ENCODE measurements around the gene CHD6. TPM values are rescaled to one million over a fixed set of nuclear protein-coding genes. Genes with fewer than 3 reads are reported as not detected.

Gene CHD6
- total RNA-seq, 2 donors from 2014 or later: 40.9 to 72.0 TPM

DNA sequence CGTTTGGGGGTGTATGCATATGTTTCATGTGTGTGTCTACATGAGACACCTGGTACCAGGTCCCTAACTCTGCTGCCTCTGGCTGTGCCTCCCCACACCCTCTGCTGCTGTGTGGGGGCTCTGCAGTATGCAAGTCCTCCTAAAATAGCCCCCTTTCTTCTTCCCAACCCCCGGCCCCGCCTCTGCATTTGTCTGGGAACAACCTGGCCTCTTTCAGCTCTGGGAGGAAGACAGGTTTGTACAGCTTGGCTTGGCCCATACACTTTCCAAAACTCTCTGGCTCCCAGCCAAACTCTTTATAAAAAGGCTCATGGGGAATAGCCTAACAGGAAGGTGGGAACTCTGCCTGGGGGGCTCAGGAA lies 224.5 kb downstream of the CHD6 start:
- Histone ChIP-seq H3K36me3 (no peaks in the 10 kb centered on the region), H3K27me3 (replicated peaks; ENCODE audit: insufficient read depth) (no peaks in the 10 kb centered on the region), H3K9me3 (no peaks in the 10 kb centered on the region), H3K27ac (peak overlapping the region in 1 of 2 donors; percentile 61), H3K4me1 (replicated peaks) (no peaks in the 10 kb centered on the region), H3K4me3 (no peak overlapping the region)
- intact Hi-C loops (cut with DNase I): no loop called here
- TF ChIP-seq POLR2A (IDR thresholded peaks at IDR 0.05) (no peak), POLR2AphosphoS5 (IDR thresholded peaks at IDR 0.05) (no peak)
- TF ChIP-seq, protein P1, sequence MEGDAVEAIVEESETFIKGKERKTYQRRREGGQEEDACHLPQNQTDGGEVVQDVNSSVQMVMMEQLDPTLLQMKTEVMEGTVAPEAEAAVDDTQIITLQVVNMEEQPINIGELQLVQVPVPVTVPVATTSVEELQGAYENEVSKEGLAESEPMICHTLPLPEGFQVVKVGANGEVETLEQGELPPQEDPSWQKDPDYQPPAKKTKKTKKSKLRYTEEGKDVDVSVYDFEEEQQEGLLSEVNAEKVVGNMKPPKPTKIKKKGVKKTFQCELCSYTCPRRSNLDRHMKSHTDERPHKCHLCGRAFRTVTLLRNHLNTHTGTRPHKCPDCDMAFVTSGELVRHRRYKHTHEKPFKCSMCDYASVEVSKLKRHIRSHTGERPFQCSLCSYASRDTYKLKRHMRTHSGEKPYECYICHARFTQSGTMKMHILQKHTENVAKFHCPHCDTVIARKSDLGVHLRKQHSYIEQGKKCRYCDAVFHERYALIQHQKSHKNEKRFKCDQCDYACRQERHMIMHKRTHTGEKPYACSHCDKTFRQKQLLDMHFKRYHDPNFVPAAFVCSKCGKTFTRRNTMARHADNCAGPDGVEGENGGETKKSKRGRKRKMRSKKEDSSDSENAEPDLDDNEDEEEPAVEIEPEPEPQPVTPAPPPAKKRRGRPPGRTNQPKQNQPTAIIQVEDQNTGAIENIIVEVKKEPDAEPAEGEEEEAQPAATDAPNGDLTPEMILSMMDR (IDR thresholded peaks at IDR 0.05): no peak
- 23% methylated on average over 3 of the region's 3 CpGs for WGBS
- DNase-seq (ENCODE audit: low spot score): no peak

DNA sequence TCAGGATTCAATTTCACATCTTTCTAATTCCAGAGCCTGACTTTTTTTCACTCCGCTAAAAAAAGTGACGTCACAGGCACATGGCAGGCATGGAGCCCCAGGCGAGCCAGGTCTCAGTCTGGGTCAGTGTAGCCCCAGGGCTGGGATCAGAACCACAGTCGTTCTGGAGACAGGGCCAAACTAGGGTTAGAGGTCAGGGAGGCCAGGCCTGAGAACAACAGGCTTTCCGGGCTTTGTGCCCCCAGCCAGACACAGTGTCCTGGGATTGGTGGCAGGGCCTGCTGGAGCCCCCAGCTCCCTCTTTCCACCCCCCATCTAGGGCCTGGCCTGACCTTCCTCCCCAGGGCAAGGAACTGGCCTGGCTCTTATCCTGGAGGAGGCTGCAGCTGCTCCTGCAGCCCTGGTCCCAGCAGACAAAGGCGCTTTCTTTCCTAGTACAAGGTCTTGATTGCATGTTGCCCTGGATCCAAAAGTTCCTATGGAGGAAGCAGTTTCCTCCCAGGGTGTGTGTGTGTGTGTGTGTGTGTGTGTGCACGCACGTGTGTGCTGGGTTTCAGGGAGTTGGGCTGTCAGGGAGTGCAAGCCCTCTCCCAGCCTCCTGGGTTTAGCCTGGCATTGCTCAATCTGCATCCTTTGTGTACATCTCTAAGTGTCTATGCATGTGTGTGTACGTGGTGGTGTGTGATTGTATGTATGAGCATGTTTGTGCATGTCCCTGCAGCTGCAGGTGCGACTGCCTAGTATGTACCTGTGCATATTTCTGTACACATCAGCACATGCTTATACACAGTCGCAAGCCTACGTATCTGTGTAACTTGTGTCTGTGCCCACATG lies 225.1 kb downstream of the CHD6 start:
- intact Hi-C loops (cut with DNase I): no loop called here
- Histone ChIP-seq H3K27me3 (replicated peaks; ENCODE audit: insufficient read depth) (no peaks in the 10 kb centered on the region), H3K27ac (peak overlapping the region in 1 of 2 donors; percentile 61), H3K4me1 (replicated peaks) (no peaks in the 10 kb centered on the region), H3K4me3 (no peak overlapping the region), H3K9me3 (no peaks in the 10 kb centered on the region), H3K36me3 (no peaks in the 10 kb centered on the region)
- no peak for DNase-seq (ENCODE audit: low spot score)
- TF ChIP-seq POLR2A (IDR thresholded peaks at IDR 0.05) (no peak), POLR2AphosphoS5 (IDR thresholded peaks at IDR 0.05) (peak; percentile 29)
- TF ChIP-seq, protein P1 (IDR thresholded peaks at IDR 0.05): no peak
- WGBS: 41% methylated on average over 12 of the region's 12 CpGs

DNA sequence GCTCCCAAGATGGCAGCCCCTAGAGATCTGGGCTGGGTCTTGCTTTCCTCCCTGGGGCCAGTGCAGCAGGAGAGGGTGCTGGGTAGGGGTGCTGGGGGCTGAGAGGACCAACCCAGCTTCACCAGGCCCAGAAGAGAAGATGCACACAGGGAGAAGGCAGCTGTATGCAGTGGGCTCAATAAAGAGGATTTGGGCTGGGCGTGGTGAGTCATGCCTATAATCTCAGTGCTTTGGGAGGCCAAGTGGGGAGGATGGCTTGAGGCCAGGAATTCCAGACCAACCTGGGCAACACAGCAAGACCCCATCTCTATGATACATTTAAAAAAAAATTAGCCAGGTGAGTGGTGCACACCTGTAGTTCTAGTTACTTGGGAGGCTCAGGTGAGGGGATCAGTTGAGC lies 225.9 kb downstream of the CHD6 start:
- WGBS: 100% methylated on average over 1 of the region's 1 CpG
- intact Hi-C loops (cut with DNase I): no loop called here
- no peaks in the 10 kb centered on the region for H3K27me3 ChIP-seq (replicated peaks; ENCODE audit: insufficient read depth)
- TF ChIP-seq POLR2AphosphoS5 (IDR thresholded peaks at IDR 0.05): no peak
- H3K9me3 ChIP-seq: no peaks in the 10 kb centered on the region
- no peak for DNase-seq (ENCODE audit: low spot score)
- no peaks in the 10 kb centered on the region for H3K36me3 ChIP-seq
- no peak overlapping the region for H3K4me3 ChIP-seq
- no peaks in the 10 kb centered on the region for H3K4me1 ChIP-seq (replicated peaks)
- peak overlapping the region in 1 of 2 donors; percentile 50 for H3K27ac ChIP-seq

DNA sequence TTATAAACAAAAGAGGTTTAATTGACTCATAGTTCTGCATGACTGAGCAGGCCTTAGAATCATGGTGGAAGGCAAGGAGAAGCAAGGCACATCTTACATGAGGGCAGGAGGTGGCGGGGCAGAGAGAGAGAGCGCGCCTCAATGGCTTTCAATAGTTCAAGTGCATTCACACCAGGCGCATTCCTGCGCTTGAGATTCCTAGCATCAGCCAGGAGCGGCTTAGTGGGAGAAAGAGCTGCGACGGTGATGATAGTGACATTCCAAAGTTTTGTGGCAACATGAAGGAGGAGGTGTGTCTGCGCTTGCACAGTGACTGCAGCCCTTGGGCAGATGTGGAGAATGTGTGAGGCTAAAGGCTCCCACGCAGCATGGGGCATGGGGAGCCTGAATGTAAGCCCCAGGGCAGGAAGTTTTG lies 226.6 kb downstream of the CHD6 start:
- no peak overlapping the region for H3K4me3 ChIP-seq
- no peaks in the 10 kb centered on the region for H3K9me3 ChIP-seq
- intact Hi-C loops (cut with DNase I): no loop called here
- H3K27me3 ChIP-seq (replicated peaks; ENCODE audit: insufficient read depth): no peaks in the 10 kb centered on the region
- DNase-seq (ENCODE audit: low spot score): no peak
- TF ChIP-seq, protein P1 (IDR thresholded peaks at IDR 0.05): no peak
- TF ChIP-seq POLR2AphosphoS5 (IDR thresholded peaks at IDR 0.05) (no peak), POLR2A (IDR thresholded peaks at IDR 0.05) (no peak)
- WGBS: 55% methylated on average over 10 of the region's 10 CpGs
- H3K4me1 ChIP-seq (replicated peaks): no peaks in the 10 kb centered on the region
- H3K36me3 ChIP-seq: no peaks in the 10 kb centered on the region
- H3K27ac ChIP-seq: no peak overlapping the region

DNA sequence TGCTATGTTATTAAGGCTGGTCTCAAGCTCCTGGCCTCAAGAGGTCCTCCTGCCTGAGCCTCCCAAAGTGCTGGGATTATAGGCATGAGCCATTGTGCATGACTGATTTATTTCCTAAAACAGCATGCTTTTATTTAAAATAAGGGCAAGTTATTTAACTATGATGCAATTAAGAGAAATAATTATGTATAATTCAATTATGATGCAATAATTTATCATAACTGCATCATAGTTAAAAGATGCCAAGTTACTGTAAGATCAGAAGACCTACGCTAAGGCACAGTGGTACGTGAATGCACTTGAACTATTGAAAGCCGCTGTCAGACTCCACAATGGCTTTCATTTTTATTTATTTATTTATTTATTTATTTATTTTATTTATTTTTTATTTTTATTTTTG lies 227.3 kb downstream of the CHD6 start:
- intact Hi-C loops (cut with DNase I): no loop called here
- 98% methylated on average over 3 of the region's 3 CpGs for WGBS
- Histone ChIP-seq H3K27ac (no peak overlapping the region), H3K9me3 (no peaks in the 10 kb centered on the region), H3K36me3 (no peaks in the 10 kb centered on the region), H3K4me3 (no peak overlapping the region), H3K4me1 (replicated peaks) (no peaks in the 10 kb centered on the region), H3K27me3 (replicated peaks; ENCODE audit: insufficient read depth) (no peaks in the 10 kb centered on the region)
- no peak for DNase-seq (ENCODE audit: low spot score)
- TF ChIP-seq POLR2AphosphoS5 (IDR thresholded peaks at IDR 0.05) (no peak), POLR2A (IDR thresholded peaks at IDR 0.05) (no peak)
- TF ChIP-seq, protein P1 (IDR thresholded peaks at IDR 0.05): no peak

Data from prostate gland (tissue), 2 donors.